ENCODE data around the gene PSMD7.

The PSMD7 gene

GRCh38 chr16:74296432-74297144 lies at the start of gene PSMD7:
Gene PSMD7 (plus strand): TSS chr16:74296814. CDS start chr16:74296915, 101 bp downstream.
- peak; percentile 93 for DNase-seq

GRCh38 chr16:74249254-74249653 lies 47.4 kb upstream of the PSMD7 start:
- no peak for DNase-seq

- DNase-seq, result no peak
Observed at GRCh38 chr16:74249846-74250245, 46.8 kb upstream of the PSMD7 start.

- no peak for DNase-seq
Observed at GRCh38 chr16:74252329-74252728, 44.3 kb upstream of the PSMD7 start.

- no peak for DNase-seq
Observed at GRCh38 chr16:74253161-74253938, 43.3 kb upstream of the PSMD7 start.

- no peak for DNase-seq
Observed at GRCh38 chr16:74257061-74257460, 39.6 kb upstream of the PSMD7 start.

GRCh38 chr16:74261068-74261467 lies 35.5 kb upstream of the PSMD7 start:
- no peak for DNase-seq

- no peak for DNase-seq
Observed at GRCh38 chr16:74264811-74265210, 31.8 kb upstream of the PSMD7 start.

- DNase-seq, result no peak
Observed at GRCh38 chr16:74268372-74268782, 28.2 kb upstream of the PSMD7 start.

GRCh38 chr16:74271872-74272271 lies 24.7 kb upstream of the PSMD7 start:
- DNase-seq, result no peak

- DNase-seq, result no peak
Observed at GRCh38 chr16:74275031-74275636, 21.5 kb upstream of the PSMD7 start.

- no peak for DNase-seq
Observed at GRCh38 chr16:74275711-74276110, 20.9 kb upstream of the PSMD7 start.

GRCh38 chr16:74277974-74278373 lies 18.6 kb upstream of the PSMD7 start:
- DNase-seq, result no peak

GRCh38 chr16:74279266-74279665 lies 17.3 kb upstream of the PSMD7 start:
- no peak for DNase-seq

GRCh38 chr16:74279805-74280204 lies 16.8 kb upstream of the PSMD7 start:
- no peak for DNase-seq

GRCh38 chr16:74280448-74280847 lies 16.2 kb upstream of the PSMD7 start:
- DNase-seq, result no peak

- DNase-seq, result no peak
Observed at GRCh38 chr16:74281300-74281699, 15.3 kb upstream of the PSMD7 start.

- no peak for DNase-seq
Observed at GRCh38 chr16:74283716-74284115, 12.9 kb upstream of the PSMD7 start.

- no peak for DNase-seq
Observed at GRCh38 chr16:74288065-74288464, 8.5 kb upstream of the PSMD7 start.

- no peak for DNase-seq
Observed at GRCh38 chr16:74290356-74290755, 6.3 kb upstream of the PSMD7 start.

GRCh38 chr16:74291176-74291575 lies 5.4 kb upstream of the PSMD7 start:
- DNase-seq, result no peak

GRCh38 chr16:74291577-74292208 lies 4.9 kb upstream of the PSMD7 start:
- DNase-seq, result no peak

GRCh38 chr16:74296104-74296431 lies 546 bp upstream of the PSMD7 start:
- DNase-seq, result no peak
